BLaER1 (cell line): ENCODE results near the gene TOMM22.

Experiments used
- H3K27ac ChIP-seq: shearing (Covaris generic); formaldehyde crosslinking; 2 replicates; pipeline ENCODE4 v1.8.1; 2022
- H3K27me3 ChIP-seq: shearing (Covaris generic); formaldehyde crosslinking; 2 replicates; pipeline ENCODE4 v1.8.1; 2022
- H3K36me3 ChIP-seq: shearing (Covaris generic); formaldehyde crosslinking; 2 replicates; pipeline ENCODE4 v1.8.1; 2022
- H3K4me1 ChIP-seq: shearing (Covaris generic); formaldehyde crosslinking; 2 replicates; pipeline ENCODE4 v1.8.1; 2022
- H3K4me2 ChIP-seq: shearing (Covaris generic); formaldehyde crosslinking; 2 replicates; pipeline ENCODE4 v1.8.1; 2022
- H3K4me3 ChIP-seq: shearing (Covaris generic); formaldehyde crosslinking; 2 replicates; pipeline ENCODE4 v1.8.1; 2022
- H3K9ac ChIP-seq: shearing (Covaris generic); formaldehyde crosslinking; 2 replicates; pipeline ENCODE4 v1.8.1; 2022
- H3K9me3 ChIP-seq: shearing (Covaris generic); formaldehyde crosslinking; 2 replicates; pipeline ENCODE4 v1.8.1; 2022
- H4K20me1 ChIP-seq: shearing (Covaris generic); formaldehyde crosslinking; 2 replicates; pipeline ENCODE4 v1.8.1; 2022
- Cebpa-rat ChIP-seq: shearing (Covaris generic); IDR thresholded peaks from 2 replicates; pipeline ENCODE4 v1.8.1; 2022

Gene TOMM22

DNA sequence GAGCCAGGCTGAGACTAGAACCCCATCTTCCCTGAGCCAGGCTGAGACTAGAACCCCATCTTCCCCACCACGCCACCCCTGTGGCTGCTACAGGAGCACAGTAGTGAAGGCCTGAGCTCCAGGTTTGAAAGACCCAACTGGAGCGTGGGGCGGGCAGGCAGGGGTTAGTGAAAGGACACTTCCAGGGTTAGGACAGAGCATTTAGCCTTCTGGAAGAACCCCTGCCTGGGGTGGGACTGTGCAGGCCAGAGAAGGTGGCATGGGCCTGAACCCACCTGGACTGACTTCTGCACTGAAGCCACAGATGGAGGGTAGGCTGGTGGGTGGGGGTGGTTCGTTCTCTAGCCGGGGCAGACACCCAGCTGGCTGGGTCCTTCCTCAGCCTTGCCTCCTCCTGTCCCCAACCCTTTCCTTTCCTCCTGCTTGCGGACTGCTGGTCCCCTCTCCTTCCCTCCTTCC is 50.0 kb downstream of the TOMM22 start:
- Histone ChIP-seq H3K9me3 (no peaks in the 10 kb centered on the region), H3K27me3 (no peaks in the 10 kb centered on the region), H3K4me1 (peaks cover 89% of the 10 kb centered on the region), H3K9ac (no peak overlapping the region), H4K20me1 (peaks cover 94% of the 10 kb centered on the region), H3K27ac (0 out of 2 replicates have a peak overlapping the region, but pooled peaks have one; percentile 35), H3K36me3 (peaks cover 98% of the 10 kb centered on the region), H3K4me3 (no peak overlapping the region), H3K4me2 (no peak overlapping the region)
- TF ChIP-seq Cebpa-rat, result no peak

DNA sequence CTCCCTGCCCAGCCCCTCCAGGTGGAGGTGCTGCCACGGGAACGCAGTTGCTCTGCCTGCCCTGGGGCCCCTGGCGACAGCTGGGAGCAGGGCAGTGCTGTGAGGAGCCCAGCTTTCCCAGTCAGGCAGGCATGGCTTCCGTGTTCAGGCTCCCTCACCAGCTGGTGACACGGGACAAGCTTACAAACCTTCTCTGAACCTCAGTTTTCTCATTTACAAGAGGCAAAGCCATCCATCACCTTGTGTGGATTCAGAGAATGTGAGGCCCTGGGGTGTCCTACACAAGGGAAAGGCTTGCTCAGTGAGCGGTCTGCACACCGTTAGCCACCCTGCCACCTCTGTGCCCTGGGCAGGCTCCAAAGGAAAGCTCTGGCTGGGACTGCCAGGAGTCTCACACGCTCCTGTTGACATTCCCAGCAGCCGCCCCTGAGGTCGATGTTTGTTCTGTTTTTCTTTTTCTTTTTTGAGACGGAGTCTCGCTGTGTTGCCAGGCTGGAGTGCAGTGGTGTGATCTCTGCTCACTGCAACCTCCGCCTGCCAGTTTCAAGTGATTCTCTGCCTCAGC is 50.6 kb downstream of the TOMM22 start:
- H4K20me1 ChIP-seq, result peaks cover 100% of the 10 kb centered on the region
- H3K4me3 ChIP-seq, result no peak overlapping the region
- peaks cover 89% of the 10 kb centered on the region for H3K4me1 ChIP-seq
- peaks cover 98% of the 10 kb centered on the region for H3K36me3 ChIP-seq
- H3K27me3 ChIP-seq, result no peaks in the 10 kb centered on the region
- H3K9ac ChIP-seq, result no peak overlapping the region
- peak overlapping the region; percentile 35; the same call in 1 of the 2 replicates for H3K27ac ChIP-seq
- no peaks in the 10 kb centered on the region for H3K9me3 ChIP-seq
- H3K4me2 ChIP-seq, result no peak overlapping the region
- TF ChIP-seq Cebpa-rat, result no peak

DNA sequence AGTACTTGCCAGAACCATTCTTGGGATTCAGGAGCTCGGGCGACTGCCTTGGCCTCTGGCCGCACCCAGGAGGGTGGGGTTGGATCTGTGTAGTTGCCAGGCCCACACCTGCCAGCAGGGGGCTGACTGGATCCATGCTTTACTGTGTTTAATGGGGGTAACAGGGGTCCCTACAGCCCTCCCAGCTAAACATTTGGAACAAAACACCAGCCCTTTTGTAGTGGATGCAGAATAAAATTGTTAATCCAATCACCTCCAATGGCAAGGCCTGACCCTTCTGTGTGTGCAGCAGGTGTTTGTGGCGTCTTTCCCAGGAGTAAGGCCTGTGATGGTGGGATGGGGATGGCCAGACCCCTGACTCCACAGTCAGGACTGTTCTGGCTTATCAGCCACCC is 51.6 kb downstream of the TOMM22 start:
- H3K9me3 ChIP-seq, result no peaks in the 10 kb centered on the region
- H4K20me1 ChIP-seq, result peaks cover 100% of the 10 kb centered on the region
- H3K27ac ChIP-seq, result peak overlapping the region; percentile 47; the same call in 1 of the 2 replicates
- H3K4me1 ChIP-seq, result peaks cover 89% of the 10 kb centered on the region
- H3K4me2 ChIP-seq, result peak overlapping the region; percentile 73; the same call in 1 of the 2 replicates
- TF ChIP-seq Cebpa-rat, result no peak
- H3K4me3 ChIP-seq, result no peak overlapping the region
- peaks cover 100% of the 10 kb centered on the region for H3K36me3 ChIP-seq
- no peaks in the 10 kb centered on the region for H3K27me3 ChIP-seq
- peak overlapping the region; percentile 7; the same call in 1 of the 2 replicates for H3K9ac ChIP-seq

DNA sequence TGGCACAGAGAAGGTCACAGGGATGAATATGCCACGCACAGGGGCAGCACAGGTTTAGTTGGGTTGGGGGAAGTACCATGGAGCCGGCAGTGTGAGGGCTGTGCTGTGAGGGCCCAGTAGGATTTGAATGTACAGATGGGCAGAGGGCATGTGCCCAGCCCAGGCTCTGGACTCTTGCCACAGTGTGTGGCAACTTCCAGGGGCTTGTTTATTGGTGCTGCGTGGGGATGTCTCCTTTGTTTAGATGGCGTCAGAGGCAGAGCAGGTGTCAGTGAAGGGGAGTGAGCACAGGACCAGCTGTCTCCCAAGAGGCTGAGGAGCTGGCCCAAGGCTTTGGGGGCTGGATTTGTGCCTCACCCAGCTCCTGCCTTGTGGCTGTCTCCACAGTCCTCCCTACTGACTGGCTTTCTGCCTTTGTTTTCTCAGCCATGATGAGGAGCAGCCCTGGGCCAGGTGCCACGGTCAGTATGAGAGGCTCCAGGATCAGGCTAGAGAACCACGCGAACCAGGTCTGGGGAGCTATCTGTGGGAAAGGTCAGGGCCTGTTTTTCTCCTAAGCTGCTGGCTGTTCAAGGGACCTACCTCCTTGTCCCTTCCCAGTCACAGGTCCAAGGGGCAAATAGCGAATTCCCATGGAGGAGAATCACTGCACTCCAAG is 52.1 kb downstream of the TOMM22 start:
- Histone ChIP-seq H3K9me3 (no peaks in the 10 kb centered on the region), H3K36me3 (peaks cover 100% of the 10 kb centered on the region), H3K27me3 (no peaks in the 10 kb centered on the region), H3K9ac (peak overlapping the region; percentile 7; the same call in 1 of the 2 replicates), H3K4me1 (peaks cover 89% of the 10 kb centered on the region), H3K27ac (peak overlapping the region; percentile 47; the same call in 1 of the 2 replicates), H4K20me1 (peaks cover 100% of the 10 kb centered on the region), H3K4me3 (no peak overlapping the region), H3K4me2 (peak overlapping the region; percentile 73)
- TF ChIP-seq Cebpa-rat, result no peak

DNA sequence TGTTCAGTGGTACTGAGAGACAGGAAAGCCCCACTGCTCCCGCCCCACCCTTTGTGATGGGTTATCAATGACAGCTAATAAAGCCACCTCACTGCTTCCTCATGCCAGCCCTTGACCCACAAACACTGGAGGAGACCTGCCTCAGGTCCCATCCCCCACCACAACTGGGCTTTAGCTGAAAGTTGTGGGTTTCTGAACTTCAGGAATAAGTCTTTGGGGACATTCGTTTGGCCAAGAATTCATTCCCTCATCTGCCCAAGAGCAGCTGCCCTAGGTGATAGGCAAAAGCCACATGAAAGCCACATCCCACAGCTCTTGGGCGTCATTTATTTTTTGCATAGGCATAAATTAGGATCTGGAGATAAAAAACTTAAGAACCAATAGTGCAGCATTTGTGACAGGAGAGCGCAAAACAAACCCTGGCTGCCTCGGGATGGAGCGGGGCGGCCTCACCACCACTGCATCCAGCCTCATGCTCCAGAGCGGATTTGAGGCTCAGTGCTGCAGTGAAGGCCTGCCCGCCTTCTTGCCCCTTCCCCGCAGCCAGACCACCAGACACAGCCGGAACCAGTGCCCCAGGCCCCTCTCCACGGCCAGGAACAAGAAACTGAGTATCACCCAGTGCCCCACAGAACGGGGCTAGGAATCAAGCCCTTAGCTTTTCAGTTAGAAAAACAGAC is 52.8 kb downstream of the TOMM22 start:
- peak overlapping the region; percentile 47 for H3K27ac ChIP-seq
- H3K4me1 ChIP-seq, result peaks cover 89% of the 10 kb centered on the region

More for the DNA sequence above, 52.8 kb downstream of the TOMM22 start:
- Histone ChIP-seq H3K9me3 (no peaks in the 10 kb centered on the region), H3K36me3 (peaks cover 100% of the 10 kb centered on the region), H4K20me1 (peaks cover 100% of the 10 kb centered on the region), H3K4me3 (no peak overlapping the region), H3K9ac (peak overlapping the region; percentile 7; the same call in 1 of the 2 replicates), H3K4me2 (peak overlapping the region; percentile 73), H3K27me3 (no peaks in the 10 kb centered on the region)
- no peak for TF ChIP-seq Cebpa-rat
